Mesenchymal stem cell (in vitro differentiated cells and primary cell): Measurements from ENCODE around the gene SNX20.

ENCODE experiments used
- DNase-seq: peaks from one replicate; pipeline ENCODE4 v3.0.0-alpha.2; 2013
- H2AFZ ChIP-seq: one replicate; pipeline ENCODE4 v1.6.1; 2013; ENCODE audit warnings: low read depth, mild to moderate bottlenecking, control low read depth, inconsistent platforms, low read length, moderate library complexity
- H2AK5ac ChIP-seq: 2 replicates; pipeline ENCODE4 v1.6.1; 2013; ENCODE audit warnings: low read length, moderate library complexity, mild to moderate bottlenecking, inconsistent platforms; ENCODE audit not compliant: severe bottlenecking
- H2BK120ac ChIP-seq: one replicate; pipeline ENCODE4 v1.6.1; 2013; ENCODE audit warnings: low read depth, mild to moderate bottlenecking, inconsistent platforms, low read length, moderate library complexity
- H2BK12ac ChIP-seq, 2 experiments: one replicate each; pipeline ENCODE4 v1.6.1; 2013; ENCODE audit warnings: inconsistent platforms in 2 of 2, low read length in 2 of 2, mild to moderate bottlenecking in 2 of 2, moderate library complexity in 2 of 2, control low read depth in 1 of 2
- H2BK15ac ChIP-seq: one replicate; pipeline ENCODE4 v1.6.1; 2013; ENCODE audit warnings: mild to moderate bottlenecking, low read depth, inconsistent platforms; ENCODE audit not compliant: poor library complexity, severe bottlenecking
- H2BK5ac ChIP-seq: 2 replicates; pipeline ENCODE4 v1.6.1; 2013; ENCODE audit warnings: low read depth, mild to moderate bottlenecking, low read length, control low read depth, inconsistent platforms; ENCODE audit not compliant: poor library complexity, severe bottlenecking
- H3K14ac ChIP-seq, 2 experiments: one replicate each; pipeline ENCODE4 v1.6.1; 2013; ENCODE audit warnings: inconsistent platforms in 2 of 2, low read length in 2 of 2, control low read depth in 1 of 2, mild to moderate bottlenecking in 1 of 2, moderate library complexity in 1 of 2
- H3K18ac ChIP-seq, 2 experiments: one replicate each; pipeline ENCODE4 v1.6.1; 2013; ENCODE audit warnings: inconsistent platforms in 2 of 2, low read length in 2 of 2, control low read depth in 1 of 2, low read depth in 1 of 2, mild to moderate bottlenecking in 1 of 2
- H3K23ac ChIP-seq, 2 experiments: one replicate each; pipeline ENCODE4 v1.6.1; 2013; ENCODE audit warnings: inconsistent platforms in 2 of 2, low read length in 2 of 2, mild to moderate bottlenecking in 2 of 2, moderate library complexity in 2 of 2, control low read depth in 1 of 2
- H3K27ac ChIP-seq: 2 replicates; pipeline ENCODE4 v1.5.1; 2013; ENCODE audit warnings: mild to moderate bottlenecking, moderate library complexity, low read length, control low read depth, inconsistent platforms; ENCODE audit not compliant: poor library complexity, severe bottlenecking
- H3K27me3 ChIP-seq, 2 experiments: 2 replicates each; pipeline versions ENCODE4 v1.6.1 to v1.7.0; 2013; ENCODE audit warnings: low read length in 2 of 2, mild to moderate bottlenecking in 2 of 2, moderate library complexity in 2 of 2, control low read depth in 1 of 2, inconsistent platforms in 1 of 2; ENCODE audit not compliant: control insufficient read depth in 1 of 2, insufficient read depth in 1 of 2
- H3K36me3 ChIP-seq, 2 experiments: 2 replicates each; pipeline versions ENCODE4 v1.6.1 to v1.7.0; 2013; ENCODE audit warnings: low read length in 2 of 2, control low read depth in 1 of 2, inconsistent platforms in 1 of 2, low read depth in 1 of 2, mild to moderate bottlenecking in 1 of 2; ENCODE audit not compliant: insufficient read depth in 2 of 2, control insufficient read depth in 1 of 2
- H3K4ac ChIP-seq, 2 experiments: one replicate each; pipeline ENCODE4 v1.6.1; 2013; ENCODE audit warnings: inconsistent platforms in 2 of 2, low read length in 2 of 2, mild to moderate bottlenecking in 2 of 2, moderate library complexity in 2 of 2, control low read depth in 1 of 2, low read depth in 1 of 2
- H3K4me1 ChIP-seq: 2 replicates; pipeline ENCODE4 v1.6.1; 2013; ENCODE audit warnings: low read depth, low read length, control low read depth; ENCODE audit not compliant: control insufficient read depth, insufficient read depth
- H3K4me2 ChIP-seq: 2 replicates; pipeline ENCODE4 v1.6.1; 2013; ENCODE audit warnings: low read length, mild to moderate bottlenecking, inconsistent platforms; ENCODE audit not compliant: poor library complexity, severe bottlenecking
- H3K4me3 ChIP-seq, 2 experiments: 2 replicates each; pipeline versions ENCODE4 v1.5.1 to v1.7.0; 2013; ENCODE audit warnings: low read length in 2 of 2, mild to moderate bottlenecking in 2 of 2, control low read depth in 1 of 2, low read depth in 1 of 2; ENCODE audit not compliant: insufficient read depth in 1 of 2
- H3K79me1 ChIP-seq: replicated peaks from 2 replicates; pipeline ENCODE4 v1.6.1; 2013; ENCODE audit warnings: mild to moderate bottlenecking, control low read depth, low read length, inconsistent platforms; ENCODE audit not compliant: poor library complexity, severe bottlenecking
- H3K9ac ChIP-seq: 2 replicates; pipeline ENCODE4 v1.7.0; 2013; ENCODE audit warnings: mild to moderate bottlenecking, low read length, moderate library complexity
- H3K9me3 ChIP-seq: 2 replicates; pipeline ENCODE4 v1.7.0; 2013; ENCODE audit warnings: mild to moderate bottlenecking, low read length; ENCODE audit not compliant: control insufficient read depth
- H4K8ac ChIP-seq: one replicate; pipeline ENCODE4 v1.6.1; 2013; ENCODE audit warnings: inconsistent platforms, mild to moderate bottlenecking, low read length, moderate library complexity
- H4K91ac ChIP-seq: one replicate; pipeline ENCODE4 v1.6.1; 2013; ENCODE audit warnings: mild to moderate bottlenecking, low read length, inconsistent platforms
- WGBS: methylation state at CpG from one replicate; pipeline ENCODE4 v1.1.7; 2013; ENCODE audit warnings: mixed read lengths; 5-methylcytosine and 5-hydroxymethylcytosine counted together

SNX20 gene

GRCh38 chr16:50704245-50704644 lies 23.1 kb upstream of the SNX20 start:
- H4K8ac ChIP-seq, result no peak overlapping the region
- no peaks in the 10 kb centered on the region for H3K27me3 ChIP-seq
- H3K23ac ChIP-seq, result no peak overlapping the region
- no peak for DNase-seq
- H3K4me1 ChIP-seq, result no peaks in the 10 kb centered on the region
- no peak overlapping the region for H3K27ac ChIP-seq
- H3K9me3 ChIP-seq, result peaks cover 21% of the 10 kb centered on the region
- peak overlapping the region in 1 of 2 experiments; percentile 18 for H3K4me3 ChIP-seq
- no peaks in the 10 kb centered on the region for H3K79me1 ChIP-seq
- no peak overlapping the region for H2AK5ac ChIP-seq
- no peak overlapping the region for H3K4me2 ChIP-seq
- no peak overlapping the region for H2BK15ac ChIP-seq
- H2BK5ac ChIP-seq, result no peak overlapping the region
- no peak overlapping the region for H2BK12ac ChIP-seq
- no peak overlapping the region for H3K14ac ChIP-seq
- no peak overlapping the region for H3K4ac ChIP-seq
- no CpG with 5 or more reads among the region's 1 CpG for WGBS
- no peak overlapping the region for H3K9ac ChIP-seq
- H2AFZ ChIP-seq, result no peak overlapping the region
- H3K36me3 ChIP-seq, result no peaks in the 10 kb centered on the region
- H2BK120ac ChIP-seq, result no peak overlapping the region
- no peak overlapping the region for H4K91ac ChIP-seq
- no peak overlapping the region for H3K18ac ChIP-seq

- Histone ChIP-seq H2BK12ac (no peak overlapping the region), H2AK5ac (no peak overlapping the region), H2BK120ac (no peak overlapping the region), H3K36me3 (no peaks in the 10 kb centered on the region), H3K4ac (no peak overlapping the region), H3K9ac (no peak overlapping the region), H2AFZ (no peak overlapping the region), H3K18ac (no peak overlapping the region), H3K4me1 (peaks cover 3% of the 10 kb centered on the region), H3K79me1 (no peaks in the 10 kb centered on the region), H4K8ac (no peak overlapping the region), H3K4me3 (no peak overlapping the region), H3K27me3 (no peaks in the 10 kb centered on the region), H4K91ac (no peak overlapping the region), H3K9me3 (peaks cover 21% of the 10 kb centered on the region), H2BK5ac (no peak overlapping the region), H3K27ac (no peak overlapping the region), H2BK15ac (no peak overlapping the region), H3K23ac (no peak overlapping the region), H3K4me2 (no peak overlapping the region), H3K14ac (no peak overlapping the region)
- 90% methylated on average over 2 of the region's 3 CpGs for WGBS
- no peak for DNase-seq
Measured at GRCh38 chr16:50702725-50703124, 21.6 kb upstream of the SNX20 start.

- no peak overlapping the region for H3K27ac ChIP-seq
- no peaks in the 10 kb centered on the region for H3K79me1 ChIP-seq
- H2BK5ac ChIP-seq, result no peak overlapping the region
- no peak overlapping the region for H3K4me3 ChIP-seq
- H3K27me3 ChIP-seq, result peaks cover 4 to 6% of the 10 kb centered on the region in 2 experiments
- no peak overlapping the region for H3K18ac ChIP-seq
- H2BK120ac ChIP-seq, result no peak overlapping the region
- H3K23ac ChIP-seq, result no peak overlapping the region
- no peak overlapping the region for H2BK12ac ChIP-seq
- no peak overlapping the region for H3K4ac ChIP-seq
- H3K9me3 ChIP-seq, result peaks cover 10% of the 10 kb centered on the region
- H4K8ac ChIP-seq, result no peak overlapping the region
- no peak overlapping the region for H3K9ac ChIP-seq
- DNase-seq, result peak; percentile 1
- WGBS, result 73% methylated on average over 19 of the region's 19 CpGs
- no peak overlapping the region for H2AFZ ChIP-seq
- H3K36me3 ChIP-seq, result no peaks in the 10 kb centered on the region
- no peak overlapping the region for H2AK5ac ChIP-seq
- no peak overlapping the region for H3K4me2 ChIP-seq
- H3K14ac ChIP-seq, result no peak overlapping the region
- peaks cover 7% of the 10 kb centered on the region for H3K4me1 ChIP-seq
- H4K91ac ChIP-seq, result no peak overlapping the region
- H2BK15ac ChIP-seq, result no peak overlapping the region
Measured at GRCh38 chr16:50699326-50700159, 18.4 kb upstream of the SNX20 start.

- Histone ChIP-seq H3K27ac (no peak overlapping the region), H3K9me3 (no peaks in the 10 kb centered on the region), H4K8ac (no peak overlapping the region), H3K36me3 (no peaks in the 10 kb centered on the region), H2BK120ac (no peak overlapping the region), H3K18ac (no peak overlapping the region), H3K4ac (no peak overlapping the region), H3K4me3 (peak overlapping the region in 1 of 2 experiments; percentile 70), H2AFZ (no peak overlapping the region), H3K79me1 (no peaks in the 10 kb centered on the region), H3K9ac (peak overlapping the region; percentile 79), H3K14ac (no peak overlapping the region), H3K27me3 (peaks cover 15 to 18% of the 10 kb centered on the region in 2 experiments), H3K23ac (no peak overlapping the region), H2AK5ac (no peak overlapping the region), H2BK5ac (no peak overlapping the region), H4K91ac (no peak overlapping the region), H3K4me1 (peaks cover 12% of the 10 kb centered on the region), H2BK12ac (no peak overlapping the region), H2BK15ac (no peak overlapping the region), H3K4me2 (no peak overlapping the region)
- WGBS, result 76% methylated on average over 19 of the region's 19 CpGs
- DNase-seq, result peak; percentile 61
Measured at GRCh38 chr16:50697881-50698767, 17.0 kb upstream of the SNX20 start.
